Measurements from ENCODE around the gene BANP. TPM values are rescaled to one million over a fixed set of nuclear protein-coding genes. Genes with fewer than 3 reads are reported as not detected.
"Not testable (repeated sequence)": the region's sequence is repeated elsewhere in the genome, so short reads cannot be mapped to it uniquely, and the experiment has no call there.

The BANP gene
- total RNA-seq, 1 experiment from 2014 or later: 49.6 TPM

DNA sequence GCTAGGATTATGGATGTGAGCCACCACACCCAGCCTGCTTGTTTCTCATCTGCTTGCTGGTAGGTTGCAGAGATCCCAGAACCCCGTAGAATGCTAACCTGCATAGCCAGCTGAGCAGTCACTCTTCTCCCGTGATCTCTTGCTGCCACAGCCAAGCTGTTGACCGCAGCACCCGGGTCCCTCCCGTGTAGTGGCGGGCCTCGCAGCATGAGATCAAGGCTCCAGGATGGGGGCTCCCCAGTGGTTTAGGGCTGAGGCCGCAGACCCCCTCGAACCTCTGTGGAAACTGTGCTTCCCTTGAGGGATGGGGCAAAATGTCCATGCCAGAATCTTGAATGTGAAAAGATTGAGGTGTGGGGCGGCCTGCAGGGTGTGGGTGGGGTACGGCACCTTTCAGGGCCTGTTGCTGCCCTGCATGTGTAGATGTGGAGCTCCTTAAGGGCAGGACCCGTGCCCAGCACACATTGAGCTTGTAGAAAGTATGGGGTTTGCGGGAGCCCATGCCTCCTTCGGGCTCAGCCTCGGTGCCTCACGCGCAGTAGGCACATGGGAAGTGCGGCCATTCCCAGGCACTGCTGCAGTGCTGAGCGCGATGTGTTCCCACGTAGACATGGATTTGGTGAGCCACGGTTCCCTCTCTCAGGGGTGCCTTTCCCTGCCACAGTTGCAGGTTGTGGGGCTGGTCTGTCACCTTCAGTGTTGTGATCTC, 99.9 kb downstream of the BANP start:
- intact Hi-C loops (cut with micrococcal nuclease; ENCODE audit: unreplicated experiment): no loop called here
- H3K4me1 Mint-ChIP-seq (ENCODE audit: low read depth, unreplicated experiment): no peaks in the 10 kb centered on the region
- H3K9me3 Mint-ChIP-seq (ENCODE audit: low read depth, unreplicated experiment): no peaks in the 10 kb centered on the region
- TF ChIP-seq, protein P1, sequence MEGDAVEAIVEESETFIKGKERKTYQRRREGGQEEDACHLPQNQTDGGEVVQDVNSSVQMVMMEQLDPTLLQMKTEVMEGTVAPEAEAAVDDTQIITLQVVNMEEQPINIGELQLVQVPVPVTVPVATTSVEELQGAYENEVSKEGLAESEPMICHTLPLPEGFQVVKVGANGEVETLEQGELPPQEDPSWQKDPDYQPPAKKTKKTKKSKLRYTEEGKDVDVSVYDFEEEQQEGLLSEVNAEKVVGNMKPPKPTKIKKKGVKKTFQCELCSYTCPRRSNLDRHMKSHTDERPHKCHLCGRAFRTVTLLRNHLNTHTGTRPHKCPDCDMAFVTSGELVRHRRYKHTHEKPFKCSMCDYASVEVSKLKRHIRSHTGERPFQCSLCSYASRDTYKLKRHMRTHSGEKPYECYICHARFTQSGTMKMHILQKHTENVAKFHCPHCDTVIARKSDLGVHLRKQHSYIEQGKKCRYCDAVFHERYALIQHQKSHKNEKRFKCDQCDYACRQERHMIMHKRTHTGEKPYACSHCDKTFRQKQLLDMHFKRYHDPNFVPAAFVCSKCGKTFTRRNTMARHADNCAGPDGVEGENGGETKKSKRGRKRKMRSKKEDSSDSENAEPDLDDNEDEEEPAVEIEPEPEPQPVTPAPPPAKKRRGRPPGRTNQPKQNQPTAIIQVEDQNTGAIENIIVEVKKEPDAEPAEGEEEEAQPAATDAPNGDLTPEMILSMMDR (IDR thresholded peaks at IDR 0.05; ENCODE audit: unreplicated experiment): no peak
- H3K36me3 Mint-ChIP-seq (ENCODE audit: insufficient read depth, unreplicated experiment): peaks cover 4% of the 10 kb centered on the region
- H3K27ac Mint-ChIP-seq (ENCODE audit: unreplicated experiment): no peak overlapping the region
- no peaks in the 10 kb centered on the region for H3K27me3 Mint-ChIP-seq (ENCODE audit: unreplicated experiment)
- no peak for DNase-seq
- no TSS peak for BruUV-seq (replicated peaks)
- H3K4me3 Mint-ChIP-seq (ENCODE audit: low read depth, unreplicated experiment): no peak overlapping the region
- CTCF ChIA-PET: interaction anchor here (1.2 kb wide), 1 partner anchor 87 kb away, joined by 3 read pairs; no protein-coding TSS in a partner anchor

DNA sequence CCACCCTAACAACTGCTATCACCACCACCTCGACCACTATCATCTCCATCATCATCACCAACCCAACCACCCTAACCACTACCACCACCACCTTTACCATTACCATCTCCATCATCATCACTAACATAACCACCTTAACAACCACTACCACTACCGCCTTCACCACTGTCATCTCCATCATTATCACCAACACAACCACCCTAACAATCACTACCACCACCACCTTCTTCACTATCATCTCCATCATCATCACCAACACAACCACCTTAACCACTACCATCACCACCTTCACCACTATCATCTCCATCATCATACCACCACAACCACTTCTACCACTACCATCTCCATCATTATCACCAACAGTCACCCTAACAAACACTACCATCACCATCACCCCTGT, 101.4 kb downstream of the BANP start:
- H3K27ac Mint-ChIP-seq (ENCODE audit: unreplicated experiment): no peak overlapping the region
- no peaks in the 10 kb centered on the region for H3K27me3 Mint-ChIP-seq (ENCODE audit: unreplicated experiment)
- no TSS peak for BruUV-seq (replicated peaks)
- H3K4me3 Mint-ChIP-seq (ENCODE audit: low read depth, unreplicated experiment): no peak overlapping the region
- no peaks in the 10 kb centered on the region for H3K9me3 Mint-ChIP-seq (ENCODE audit: low read depth, unreplicated experiment)
- H3K36me3 Mint-ChIP-seq (ENCODE audit: insufficient read depth, unreplicated experiment): peaks cover 4% of the 10 kb centered on the region
- no peak for DNase-seq
- H3K4me1 Mint-ChIP-seq (ENCODE audit: low read depth, unreplicated experiment): no peaks in the 10 kb centered on the region
- TF ChIP-seq, protein P1 (IDR thresholded peaks at IDR 0.05; ENCODE audit: unreplicated experiment): no peak
- intact Hi-C loops (cut with micrococcal nuclease; ENCODE audit: unreplicated experiment): no loop called here
- CTCF ChIA-PET: no interaction called here

DNA sequence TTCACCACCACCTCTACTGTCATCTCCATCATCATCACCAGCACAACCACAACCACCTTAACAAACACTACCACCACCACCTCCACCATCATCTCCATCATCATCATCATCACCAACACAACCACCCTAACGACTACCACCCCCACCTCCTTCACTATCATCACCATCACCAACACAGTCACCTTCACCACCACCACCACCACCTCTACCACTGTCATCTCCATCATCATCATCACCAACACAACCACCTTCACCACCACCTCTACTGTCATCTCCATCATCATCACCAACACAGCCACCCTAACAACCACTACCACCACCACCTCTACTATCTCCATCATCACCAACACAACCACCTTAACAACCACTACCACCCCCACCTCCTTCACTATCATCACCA, 102.2 kb downstream of the BANP start:
- H3K27me3 Mint-ChIP-seq (ENCODE audit: unreplicated experiment); H3K4me1 Mint-ChIP-seq (ENCODE audit: low read depth, unreplicated experiment); intact Hi-C loops (cut with micrococcal nuclease; ENCODE audit: unreplicated experiment); CTCF ChIA-PET; BruUV-seq (replicated peaks); DNase-seq; H3K9me3 Mint-ChIP-seq (ENCODE audit: low read depth, unreplicated experiment); H3K36me3 Mint-ChIP-seq (ENCODE audit: insufficient read depth, unreplicated experiment); H3K4me3 Mint-ChIP-seq (ENCODE audit: low read depth, unreplicated experiment); H3K27ac Mint-ChIP-seq (ENCODE audit: unreplicated experiment): not testable (repeated sequence)

DNA sequence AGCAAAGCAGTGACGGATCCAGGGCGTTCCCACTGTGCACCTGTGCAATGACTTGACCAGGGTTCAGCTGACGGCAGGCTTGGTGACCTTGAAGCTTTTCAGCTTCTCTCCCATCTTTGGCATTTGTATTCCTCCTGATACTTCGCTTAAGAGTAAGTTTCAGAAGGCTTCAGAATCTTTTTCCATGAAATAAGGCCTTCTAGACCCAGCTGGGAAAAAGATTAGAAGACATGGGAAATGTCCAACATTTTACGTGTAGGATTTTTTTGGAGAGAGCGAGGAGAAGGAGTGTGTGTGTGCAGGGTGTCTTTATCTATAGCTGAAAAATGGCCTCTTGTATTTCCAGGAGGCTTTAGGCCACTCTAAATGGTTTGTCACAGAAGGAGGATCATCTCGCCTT, 104.1 kb downstream of the BANP start:
- Mint-ChIP-seq H3K27me3 (ENCODE audit: unreplicated experiment) (no peaks in the 10 kb centered on the region), H3K36me3 (ENCODE audit: insufficient read depth, unreplicated experiment) (peaks cover under 1% of the 10 kb centered on the region), H3K4me1 (ENCODE audit: low read depth, unreplicated experiment) (no peaks in the 10 kb centered on the region), H3K27ac (ENCODE audit: unreplicated experiment) (no peak overlapping the region), H3K9me3 (ENCODE audit: low read depth, unreplicated experiment) (no peaks in the 10 kb centered on the region), H3K4me3 (ENCODE audit: low read depth, unreplicated experiment) (no peak overlapping the region)
- TF ChIP-seq, protein P1 (IDR thresholded peaks at IDR 0.05; ENCODE audit: unreplicated experiment): no peak
- no peak for DNase-seq
- CTCF ChIA-PET: no interaction called here
- intact Hi-C loops (cut with micrococcal nuclease; ENCODE audit: unreplicated experiment): no loop called here
- no TSS peak for BruUV-seq (replicated peaks)

DNA sequence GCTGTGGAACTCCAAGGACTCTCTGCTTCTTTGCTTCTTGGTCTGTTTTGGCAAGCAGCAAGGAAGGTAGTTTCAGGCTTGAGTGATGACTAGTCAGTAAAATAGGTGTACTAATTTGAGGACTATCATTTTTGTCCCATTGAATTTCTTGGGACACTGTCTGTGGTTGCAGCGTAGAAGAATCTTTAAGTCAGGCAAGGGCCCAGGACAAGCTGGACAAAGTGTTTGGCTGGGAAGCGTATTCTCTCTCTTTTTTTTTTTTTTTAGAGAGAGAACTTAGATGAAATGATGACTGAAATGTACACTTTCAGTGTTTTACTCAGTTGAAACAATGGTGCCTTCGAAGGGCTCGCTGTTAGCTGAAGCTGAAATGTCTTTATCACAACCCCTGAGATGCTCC, 105.0 kb downstream of the BANP start:
- no peaks in the 10 kb centered on the region for H3K9me3 Mint-ChIP-seq (ENCODE audit: low read depth, unreplicated experiment)
- H3K4me3 Mint-ChIP-seq (ENCODE audit: low read depth, unreplicated experiment): no peak overlapping the region
- no peak overlapping the region for H3K27ac Mint-ChIP-seq (ENCODE audit: unreplicated experiment)

More for the DNA sequence above, 105.0 kb downstream of the BANP start:
- Mint-ChIP-seq H3K27me3 (ENCODE audit: unreplicated experiment) (no peaks in the 10 kb centered on the region), H3K4me1 (ENCODE audit: low read depth, unreplicated experiment) (no peaks in the 10 kb centered on the region), H3K36me3 (ENCODE audit: insufficient read depth, unreplicated experiment) (no peaks in the 10 kb centered on the region)
- DNase-seq: no peak
- no TSS peak for BruUV-seq (replicated peaks)
- CTCF ChIA-PET: no interaction called here
- intact Hi-C loops (cut with micrococcal nuclease; ENCODE audit: unreplicated experiment): no loop called here
- TF ChIP-seq, protein P1 (IDR thresholded peaks at IDR 0.05; ENCODE audit: unreplicated experiment): no peak

Data from Calu3 (cell line).